ENCODE results near the gene SPSB3.

The SPSB3 gene

DNA sequence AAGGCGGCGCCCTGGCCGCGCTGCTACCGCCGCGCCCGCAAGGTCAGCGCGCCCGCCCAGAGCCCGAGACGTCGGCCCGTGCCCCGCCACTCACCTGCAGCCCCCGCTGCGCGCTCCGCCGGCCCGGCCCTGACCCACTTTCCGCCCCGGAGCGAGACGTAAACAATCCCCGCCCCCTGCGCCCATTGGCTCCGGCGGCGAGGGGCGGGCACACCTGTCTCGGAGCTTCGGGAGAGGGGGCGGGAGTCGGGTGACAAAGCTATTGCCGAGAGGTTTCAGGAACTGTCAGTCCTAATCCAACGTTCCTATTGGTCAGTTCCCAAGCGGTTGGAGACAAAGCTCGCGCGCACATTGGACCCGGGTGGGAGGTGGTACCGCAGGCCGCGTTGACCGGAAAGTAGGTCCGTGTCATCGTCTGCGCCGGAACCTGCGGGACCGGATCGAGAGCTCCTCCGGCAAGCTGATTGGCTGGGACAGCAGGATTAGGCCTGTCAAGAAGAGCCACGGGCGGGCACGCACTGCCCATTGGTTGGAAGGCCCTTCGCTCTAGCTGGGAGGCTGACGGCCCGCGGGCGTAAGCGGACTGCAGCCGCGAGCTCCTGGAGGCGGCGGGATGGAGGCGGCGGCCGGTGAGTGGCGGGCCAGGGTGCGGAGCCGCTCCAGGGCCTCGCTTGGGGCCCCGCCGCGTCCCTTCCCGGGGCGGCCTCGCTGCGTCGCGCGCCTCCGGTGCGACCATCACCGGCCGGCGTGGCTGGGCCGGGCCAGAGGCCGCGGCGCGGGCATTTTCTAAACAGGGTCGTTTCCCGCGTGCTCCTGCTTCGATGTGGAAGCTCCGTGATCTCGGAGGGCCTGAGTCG is at the start of gene SPSB3, which contains the start of gene NUBP2:
Gene SPSB3 (minus strand): TSS at position 164 of the 857 bp plus-strand sequence. CDS start 1,088 bp downstream, outside the sequence.
Gene NUBP2 (plus strand): TSS at position 553 of the 857 bp plus-strand sequence. CDS start 61 bp downstream, at position 614.
- in situ Hi-C loops (cut with MboI; ENCODE audit: low pct_unique_long_range_greater_than_20kb, low sequenced_read_pairs), result no loop called here
- DNase-seq, result peak; percentile 99

- no peak for DNase-seq
- in situ Hi-C loops (cut with MboI; ENCODE audit: low pct_unique_long_range_greater_than_20kb, low sequenced_read_pairs), result no loop called here
These were observed 49.1 kb upstream of the SPSB3 start for GRCh38 chr16:1831186-1832075.

GRCh38 chr16:1830213-1830612 is 47.8 kb upstream of the SPSB3 start:
- in situ Hi-C loops (cut with MboI; ENCODE audit: low pct_unique_long_range_greater_than_20kb, low sequenced_read_pairs), result no loop called here
- no peak for DNase-seq

- in situ Hi-C loops (cut with MboI; ENCODE audit: low pct_unique_long_range_greater_than_20kb, low sequenced_read_pairs), result no loop called here
- DNase-seq, result no peak
These were observed 46.5 kb upstream of the SPSB3 start for GRCh38 chr16:1828645-1829410.

DNA sequence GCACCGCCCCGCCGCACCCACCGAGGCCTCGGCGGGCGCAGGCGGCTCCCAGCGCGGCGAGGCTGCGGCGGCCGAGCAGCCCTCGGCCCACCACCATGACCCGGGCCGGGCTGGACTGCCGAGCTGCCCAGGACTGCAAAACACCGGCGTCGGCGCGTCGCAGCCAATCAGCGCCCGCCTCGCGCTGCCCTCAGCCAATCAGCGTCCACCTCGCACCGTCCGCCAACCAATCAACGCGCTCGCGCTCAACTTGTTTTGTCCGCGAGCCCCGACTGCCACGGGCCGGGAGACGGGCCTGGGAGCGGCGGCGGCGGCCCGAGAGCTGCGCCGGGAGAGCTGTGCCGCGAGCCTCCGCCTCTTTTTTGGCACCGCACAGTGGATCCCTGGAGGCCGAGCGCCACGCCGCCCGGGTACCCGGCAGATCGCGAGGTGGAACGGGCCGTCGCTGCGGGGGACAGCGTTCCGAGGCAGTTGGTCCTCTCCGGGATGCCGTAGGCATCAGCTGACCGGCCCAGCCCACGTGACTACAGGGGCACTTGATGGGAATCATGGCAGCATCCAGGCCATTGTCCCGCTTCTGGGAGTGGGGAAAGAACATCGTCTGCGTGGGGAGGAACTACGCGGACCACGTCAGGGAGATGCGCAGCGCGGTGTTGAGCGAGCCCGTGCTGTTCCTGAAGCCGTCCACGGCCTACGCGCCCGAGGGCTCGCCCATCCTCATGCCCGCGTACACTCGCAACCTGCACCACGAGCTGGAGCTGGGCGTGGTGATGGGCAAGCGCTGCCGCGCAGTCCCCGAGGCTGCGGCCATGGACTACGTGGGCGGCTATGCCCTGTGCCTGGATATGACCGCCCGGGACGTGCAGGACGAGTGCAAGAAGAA is 44.6 kb upstream of the SPSB3 start, which contains the start of the genes FAHD1 and HAGH:
Gene FAHD1 (plus strand): TSS at position 516 of the 883 bp plus-strand sequence. CDS start 33 bp downstream, at position 549.
Gene HAGH (minus strand): TSS at position 135 of the 883 bp plus-strand sequence. CDS start 38 bp downstream, at position 97.
- in situ Hi-C loops (cut with MboI; ENCODE audit: low pct_unique_long_range_greater_than_20kb, low sequenced_read_pairs), result no loop called here
- peak; percentile 96 for DNase-seq

- in situ Hi-C loops (cut with MboI; ENCODE audit: low pct_unique_long_range_greater_than_20kb, low sequenced_read_pairs), result no loop called here
- DNase-seq, result peak; percentile 51
These were observed 43.7 kb upstream of the SPSB3 start for GRCh38 chr16:1825864-1826690.

GRCh38 chr16:1825381-1825863 is 43.1 kb upstream of the SPSB3 start:
- in situ Hi-C loops (cut with MboI; ENCODE audit: low pct_unique_long_range_greater_than_20kb, low sequenced_read_pairs), result no loop called here
- no peak for DNase-seq

- in situ Hi-C loops (cut with MboI; ENCODE audit: low pct_unique_long_range_greater_than_20kb, low sequenced_read_pairs), result no loop called here
- DNase-seq, result peak; percentile 53
These were observed 41.5 kb upstream of the SPSB3 start for GRCh38 chr16:1823821-1824220.

DNA sequence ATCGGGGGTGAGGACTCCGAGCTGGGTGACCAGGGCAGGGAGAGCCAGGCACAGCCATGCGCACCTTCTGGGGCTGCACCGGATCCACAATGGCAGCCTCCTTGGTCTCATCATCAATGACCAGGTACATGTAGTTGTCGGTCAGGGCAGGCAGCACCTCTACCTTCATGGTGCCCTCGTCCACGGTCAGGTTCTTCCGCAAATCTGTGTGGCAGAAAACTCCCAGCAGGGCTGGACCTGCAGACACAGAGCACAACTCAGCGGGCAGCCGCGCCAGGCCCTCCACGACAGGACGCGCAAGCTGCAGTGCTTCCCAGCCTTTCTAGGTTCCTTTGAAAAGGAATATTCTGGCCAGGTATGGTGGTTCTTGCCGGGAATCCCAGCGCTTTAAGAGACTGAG is 40.4 kb upstream of the SPSB3 start:
- no peak for DNase-seq
- in situ Hi-C loops (cut with MboI; ENCODE audit: low pct_unique_long_range_greater_than_20kb, low sequenced_read_pairs), result no loop called here

- no peak for DNase-seq
- in situ Hi-C loops (cut with MboI; ENCODE audit: low pct_unique_long_range_greater_than_20kb, low sequenced_read_pairs), result no loop called here
These were observed 39.7 kb upstream of the SPSB3 start for GRCh38 chr16:1821861-1822611.

DNA sequence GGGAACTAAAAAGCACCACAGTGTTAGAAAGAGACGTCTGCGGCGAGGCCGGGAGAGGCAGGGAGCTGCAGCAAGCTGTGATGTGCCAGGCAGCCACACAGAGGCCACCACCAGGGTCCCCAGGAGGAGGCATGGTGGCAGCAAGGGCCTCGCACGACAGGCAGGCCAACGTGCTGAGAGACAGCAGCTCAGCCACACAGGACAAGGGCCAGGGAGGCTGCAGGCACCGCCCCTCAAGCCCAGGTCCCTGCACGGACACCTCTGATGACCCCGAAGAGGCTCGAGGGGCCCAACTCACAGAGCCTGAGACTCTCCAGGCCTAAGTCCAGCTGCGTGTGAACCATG is 38.5 kb upstream of the SPSB3 start:
- no peak for DNase-seq
- in situ Hi-C loops (cut with MboI; ENCODE audit: low pct_unique_long_range_greater_than_20kb, low sequenced_read_pairs), result no loop called here

- in situ Hi-C loops (cut with MboI; ENCODE audit: low pct_unique_long_range_greater_than_20kb, low sequenced_read_pairs), result no loop called here
- no peak for DNase-seq
These were observed 38.0 kb upstream of the SPSB3 start for GRCh38 chr16:1820096-1820945.

DNA sequence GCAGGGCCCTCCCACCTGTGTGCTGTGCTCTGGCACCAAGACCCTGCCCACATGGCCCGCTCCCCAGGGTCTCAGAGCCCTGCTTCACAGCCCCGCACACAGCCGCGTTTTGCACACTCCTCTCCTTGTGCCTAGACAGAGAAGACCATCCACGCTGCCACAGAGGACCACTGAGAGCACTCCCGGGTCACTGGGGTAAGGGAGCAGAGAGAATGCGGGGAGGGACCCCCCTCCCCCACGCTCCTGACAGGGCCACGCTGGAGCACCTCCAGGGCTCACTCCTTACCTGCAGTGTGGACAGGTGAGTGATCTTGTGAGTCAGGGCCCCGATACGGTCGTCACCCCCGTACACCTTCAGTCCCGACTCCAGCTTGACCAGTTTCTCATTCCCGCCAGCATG is 37.2 kb upstream of the SPSB3 start:
- in situ Hi-C loops (cut with MboI; ENCODE audit: low pct_unique_long_range_greater_than_20kb, low sequenced_read_pairs), result no loop called here
- DNase-seq, result no peak

DNA sequence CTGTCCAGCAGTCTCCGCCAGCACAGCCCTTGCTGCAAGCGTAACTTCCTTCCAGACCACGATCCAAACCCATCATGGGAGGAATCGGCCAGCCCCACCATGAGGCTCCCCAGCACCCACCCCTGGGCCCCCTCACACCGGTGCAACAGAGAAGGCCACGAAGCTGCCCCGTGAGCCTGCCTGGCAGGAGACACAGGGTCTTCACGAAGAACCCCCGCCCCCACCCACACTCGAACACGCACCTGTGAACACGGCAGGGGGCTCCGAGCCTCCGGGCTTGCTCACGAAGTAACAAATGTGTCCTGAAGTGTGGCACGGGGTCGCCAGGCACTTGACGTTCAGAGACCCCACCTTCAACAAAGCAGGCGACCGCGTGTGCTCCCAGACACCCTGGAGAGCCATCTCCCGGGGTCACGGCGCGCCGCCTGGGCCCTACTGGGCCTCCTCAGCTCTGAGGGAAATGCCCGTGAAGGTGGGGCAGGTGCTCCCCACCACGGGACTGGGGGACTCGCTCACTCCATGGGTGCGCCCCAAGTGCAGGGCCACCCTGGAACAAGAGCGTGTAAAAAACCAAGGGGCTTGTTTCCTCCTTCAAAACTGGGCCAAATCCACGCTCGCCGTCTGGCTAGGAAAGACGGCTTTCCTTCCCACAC is 36.6 kb upstream of the SPSB3 start:
- DNase-seq, result no peak
- in situ Hi-C loops (cut with MboI; ENCODE audit: low pct_unique_long_range_greater_than_20kb, low sequenced_read_pairs), result no loop called here

- in situ Hi-C loops (cut with MboI; ENCODE audit: low pct_unique_long_range_greater_than_20kb, low sequenced_read_pairs), result no loop called here
- no peak for DNase-seq
These were observed 36.0 kb upstream of the SPSB3 start for GRCh38 chr16:1818204-1818872.
